Natural killer cell treated with Interleukin-12 subunit alpha and Interleukin-12 subunit beta and Interleukin-15 and Interleukin-18, amount 100 ng/mL, for 72 hours (primary cell): Measurements from ENCODE around the gene RNF149. TPM values are rescaled to one million over a fixed set of nuclear protein-coding genes. Genes with fewer than 3 reads are reported as not detected.
A peak's percentile ranks its signal among the peaks of the same experiment; 100 is the strongest.

ENCODE experiments used
- ATAC-seq, 2 donors: fragments of 150-1000 bp; cut with Tn5 transposase in 1 of 2; sonication (Bioruptor Pico), chemical (Tn5 transposase) in 1 of 2; 2 replicates each; pipeline ENCODE4 v1.10.0; 2021
- DNase-seq: peaks from one replicate; pipeline ENCODE4 v3.0.0; 2022; ENCODE audit warnings: low spot score
- H3K27ac Mint-ChIP-seq, 2 donors: 1 replicate in 1 of 2; 2 replicates in 1 of 2; pipeline ENCODE4 v1.8.0; 2022; ENCODE audit warnings: mixed read lengths in 2 of 2, mild to moderate bottlenecking in 1 of 2, moderate library complexity in 1 of 2
- H3K27me3 Mint-ChIP-seq, 2 donors: 1 replicate in 1 of 2; 2 replicates in 1 of 2; pipeline ENCODE4 v1.8.0; 2022; ENCODE audit warnings: mixed read lengths in 2 of 2
- H3K36me3 Mint-ChIP-seq: one replicate; pipeline ENCODE4 v1.8.0; 2022; ENCODE audit warnings: mixed read lengths
- H3K4me1 Mint-ChIP-seq, 2 donors: 1 replicate in 1 of 2; 2 replicates in 1 of 2; pipeline ENCODE4 v1.8.0; 2022; ENCODE audit warnings: low read depth in 2 of 2, mixed read lengths in 2 of 2, mild to moderate bottlenecking in 1 of 2
- H3K4me3 Mint-ChIP-seq: one replicate; pipeline ENCODE4 v1.8.0; 2022; ENCODE audit warnings: mixed read lengths
- H3K9me3 Mint-ChIP-seq: 2 replicates; pipeline ENCODE4 v1.8.0; 2022; ENCODE audit warnings: mixed read lengths
- total RNA-seq, 2 donors: library from RNA; stranded (reverse); gene quantifications; one replicate each; pipeline ENCODE4 v1.2.3, GENCODE V29; 2022

RNF149 gene
- total RNA-seq, 2 donors from 2014 or later = 85.6 to 123 TPM

DNA sequence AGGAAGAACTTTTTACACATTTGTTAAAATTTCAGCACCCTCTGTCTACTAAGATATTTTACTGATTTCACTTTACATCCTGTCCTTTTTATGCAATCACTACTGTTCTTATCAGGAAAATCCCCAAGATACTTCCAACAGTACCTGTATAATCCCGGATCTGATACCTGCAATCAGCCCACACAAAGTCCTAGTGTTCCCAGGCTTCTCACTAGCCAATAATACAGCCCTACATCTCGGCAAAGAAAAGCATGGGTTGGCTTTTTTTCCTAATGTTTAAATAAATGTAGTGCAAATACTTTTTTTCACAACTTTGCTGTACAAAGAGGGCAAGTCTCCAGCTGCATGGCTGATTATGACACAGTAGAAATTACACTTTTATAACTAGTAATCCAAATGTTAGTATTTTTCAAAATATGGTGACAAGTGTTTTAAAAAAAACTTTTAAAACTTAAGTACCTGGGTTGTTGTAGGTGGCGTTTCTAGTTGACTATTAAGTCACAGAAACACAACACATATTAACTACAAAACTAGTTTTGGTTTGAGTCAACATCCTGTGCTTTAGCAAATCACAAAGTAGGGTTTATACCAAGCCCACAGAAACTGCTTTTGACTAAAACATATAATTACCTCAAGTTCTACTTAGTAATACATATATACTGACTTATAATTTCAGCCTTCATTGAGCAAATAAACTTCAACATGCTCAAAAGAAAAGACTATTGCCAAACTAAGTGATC, 36.3 kb downstream of the RNF149 start:
- Mint-ChIP-seq H3K36me3 (peaks cover 27% of the 10 kb centered on the region), H3K27ac (peak overlapping the region; percentile 85 to 88), H3K4me3 (peak overlapping the region; percentile 66), H3K4me1 (peaks cover 21 to 47% of the 10 kb centered on the region in 2 donors), H3K27me3 (no peaks in the 10 kb centered on the region), H3K9me3 (no peaks in the 10 kb centered on the region)
- ATAC-seq (peak; percentile 94 to 99), DNase-seq (no peak)

DNA sequence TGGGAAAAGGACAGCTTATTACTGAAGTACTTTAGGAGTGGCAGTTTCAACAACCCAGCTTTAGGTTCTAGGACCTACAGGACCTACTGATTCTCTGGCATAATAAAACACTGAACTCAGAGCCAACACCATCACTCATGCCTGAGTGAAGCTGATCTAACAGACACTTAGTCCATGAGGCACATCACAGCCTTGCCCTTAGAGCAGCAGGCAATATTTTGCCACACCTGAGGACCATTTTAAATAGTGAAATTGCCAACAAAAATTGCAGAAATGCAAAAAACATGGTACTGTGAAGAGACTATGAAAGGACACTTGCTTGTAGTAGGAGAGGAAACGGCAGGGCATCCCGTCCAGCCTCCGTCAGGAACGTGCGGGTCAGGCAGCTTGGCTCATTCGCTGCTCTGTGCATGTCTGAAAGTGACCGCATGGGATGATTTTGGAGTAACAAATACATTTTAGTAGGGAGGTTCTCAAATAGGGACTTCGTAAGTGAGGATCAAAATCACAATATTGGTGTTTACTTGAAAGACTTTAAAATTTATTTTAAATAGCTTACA, 37.7 kb downstream of the RNF149 start:
- H3K27ac Mint-ChIP-seq = peak overlapping the region; percentile 41 to 88
- H3K4me1 Mint-ChIP-seq = peaks cover 25 to 48% of the 10 kb centered on the region in 2 donors
- no peaks in the 10 kb centered on the region for H3K9me3 Mint-ChIP-seq
- ATAC-seq = no peak
- no peak for DNase-seq
- peak overlapping the region; percentile 17 for H3K4me3 Mint-ChIP-seq
- H3K36me3 Mint-ChIP-seq = peaks cover 27% of the 10 kb centered on the region
- H3K27me3 Mint-ChIP-seq = no peaks in the 10 kb centered on the region

DNA sequence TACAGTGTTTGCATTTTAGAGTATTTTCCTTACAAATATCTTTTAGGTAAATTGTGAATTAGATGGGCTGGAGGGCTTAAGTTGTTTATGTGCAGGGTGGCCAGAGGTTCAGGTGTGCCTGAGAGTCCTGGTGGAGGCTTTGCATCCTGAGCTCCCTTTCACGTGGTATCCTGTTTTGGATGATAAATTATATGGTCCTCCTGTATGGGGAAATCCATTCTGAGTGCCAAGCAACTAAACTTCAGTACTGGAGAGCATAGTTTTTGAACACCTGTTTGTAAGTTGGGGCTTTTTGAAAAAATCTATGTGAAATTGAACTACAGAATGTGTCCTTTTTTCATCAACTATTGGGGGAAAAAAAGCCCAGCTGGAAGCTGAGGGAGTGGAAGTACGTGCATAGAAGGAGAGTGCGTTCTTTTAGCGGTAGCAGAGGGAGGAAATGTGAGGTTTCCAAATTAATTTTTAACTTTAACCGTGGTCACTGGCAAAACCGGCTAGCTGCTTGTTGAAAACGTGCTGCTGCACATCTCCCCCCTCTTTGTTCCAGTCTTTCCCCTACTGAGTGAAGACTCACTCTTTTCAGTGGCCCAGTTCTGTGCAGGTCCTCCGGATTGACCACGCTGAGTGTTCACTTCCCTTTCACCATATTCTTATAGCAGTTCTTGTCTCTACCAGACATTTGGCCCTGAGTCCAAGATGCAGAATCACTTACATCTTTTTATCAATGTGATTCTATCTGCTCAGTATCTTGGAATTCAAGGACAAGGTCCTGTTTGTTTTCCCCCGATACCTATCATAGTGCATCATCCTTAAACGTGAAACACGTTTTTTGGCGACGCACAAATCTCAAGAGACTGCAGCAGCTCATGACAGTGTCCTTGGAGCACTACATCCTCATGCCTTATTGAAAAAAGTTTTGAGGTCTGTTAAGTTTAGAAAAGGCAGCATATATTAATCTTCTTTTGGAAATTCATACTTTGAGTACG, 40.5 kb downstream of the RNF149 start:
- Mint-ChIP-seq H3K27me3 (no peaks in the 10 kb centered on the region), H3K9me3 (no peaks in the 10 kb centered on the region), H3K27ac (peak overlapping the region; percentile 24 to 63), H3K36me3 (peaks cover 23% of the 10 kb centered on the region), H3K4me1 (peaks cover 32 to 54% of the 10 kb centered on the region in 2 donors), H3K4me3 (peak overlapping the region; percentile 16)
- ATAC-seq (no peak), DNase-seq (no peak)

DNA sequence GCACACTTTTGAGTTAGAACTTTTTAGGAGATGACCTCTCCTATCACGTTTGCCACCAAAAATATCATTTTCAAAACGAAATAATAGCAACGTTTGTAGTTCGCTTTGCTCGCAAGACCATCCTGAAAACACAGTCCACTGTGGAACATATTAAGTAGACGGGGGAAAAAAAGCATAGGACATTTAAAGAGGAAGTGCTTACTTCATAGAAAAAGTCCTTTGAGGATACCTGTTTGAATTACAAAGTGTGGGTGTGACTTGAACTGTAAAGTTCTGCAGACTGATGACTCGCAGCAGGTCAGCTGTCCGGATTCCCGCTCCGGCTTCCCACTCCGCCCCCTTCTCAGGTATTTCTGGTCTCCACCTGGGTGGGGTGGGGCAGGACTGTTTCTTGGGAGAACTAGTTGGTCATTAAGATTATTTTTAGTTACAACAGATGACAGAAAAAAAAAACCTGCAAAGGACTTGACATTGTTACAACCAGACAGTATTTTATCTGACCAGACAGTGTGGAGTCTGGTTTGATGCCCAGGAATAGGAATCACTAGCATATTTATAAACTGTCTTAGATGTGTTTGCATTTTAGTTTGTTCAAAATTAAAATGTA, 42.5 kb downstream of the RNF149 start:
- no peaks in the 10 kb centered on the region for H3K27me3 Mint-ChIP-seq
- ATAC-seq (no peak), DNase-seq (no peak)
- H3K9me3 Mint-ChIP-seq = no peaks in the 10 kb centered on the region
- peak overlapping the region; percentile 24 to 63 for H3K27ac Mint-ChIP-seq
- H3K4me3 Mint-ChIP-seq = no peak overlapping the region
- peaks cover 26 to 48% of the 10 kb centered on the region in 2 donors for H3K4me1 Mint-ChIP-seq
- peaks cover 28% of the 10 kb centered on the region for H3K36me3 Mint-ChIP-seq

- Mint-ChIP-seq H3K9me3 (no peaks in the 10 kb centered on the region), H3K4me1 (peaks cover 23 to 43% of the 10 kb centered on the region in 2 donors), H3K27ac (peak overlapping the region in 1 of 2 donors; percentile 73), H3K36me3 (peaks cover 16% of the 10 kb centered on the region), H3K4me3 (peak overlapping the region; percentile 36), H3K27me3 (no peaks in the 10 kb centered on the region)
- no peak for DNase-seq
- ATAC-seq = peak in 1 of 2 donors; percentile 60
These were observed 44.1 kb downstream of the RNF149 start for GRCh38 chr2:101264360-101264939.

DNA sequence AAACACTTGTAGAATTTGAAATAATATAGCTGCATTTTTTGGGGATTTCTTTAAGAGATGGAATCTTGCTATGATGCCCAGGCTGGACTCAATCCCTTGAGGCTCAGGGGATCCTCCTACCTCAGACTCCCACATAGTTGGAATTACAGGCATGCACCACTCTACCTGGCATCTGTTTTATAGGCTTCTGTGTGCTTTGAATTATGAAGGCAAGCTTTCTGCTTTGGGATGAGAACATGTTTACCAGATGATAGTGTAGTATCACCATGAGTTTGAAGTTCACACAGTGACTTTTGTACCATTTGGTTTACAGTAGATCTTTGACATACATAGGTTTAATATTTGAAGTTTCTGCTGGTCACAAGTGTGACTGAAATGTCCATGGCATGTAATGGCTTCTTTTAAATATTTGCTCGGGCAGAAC, 45.1 kb downstream of the RNF149 start:
- H3K27me3 Mint-ChIP-seq = no peaks in the 10 kb centered on the region
- H3K9me3 Mint-ChIP-seq = no peaks in the 10 kb centered on the region
- H3K4me3 Mint-ChIP-seq = peak overlapping the region; percentile 10
- H3K36me3 Mint-ChIP-seq = peaks cover 24% of the 10 kb centered on the region
- ATAC-seq (no peak), DNase-seq (no peak)
- peak overlapping the region; percentile 70 to 73 for H3K27ac Mint-ChIP-seq
- peaks cover 27 to 43% of the 10 kb centered on the region in 2 donors for H3K4me1 Mint-ChIP-seq

DNA sequence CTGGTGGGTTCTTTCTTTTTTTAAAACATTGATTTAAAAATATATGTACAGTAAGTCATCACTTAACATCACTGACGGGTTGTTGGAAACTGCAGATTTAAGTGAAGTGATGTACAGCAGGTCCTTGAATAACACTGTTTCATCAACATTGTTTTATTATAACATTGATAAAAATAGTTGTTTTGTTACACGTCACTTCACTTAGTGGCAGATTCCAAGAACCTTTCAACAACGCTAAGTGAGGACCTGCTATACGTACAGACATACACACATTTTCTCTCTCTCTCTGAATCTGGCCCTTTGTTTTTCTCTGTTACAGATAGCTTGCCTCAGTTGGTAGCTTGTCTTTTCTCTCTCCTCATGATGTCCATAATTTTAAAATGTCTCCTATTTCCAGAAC, 46.4 kb downstream of the RNF149 start:
- ATAC-seq = no peak
- Mint-ChIP-seq H3K27me3 (no peaks in the 10 kb centered on the region), H3K4me1 (peaks cover 23 to 33% of the 10 kb centered on the region in 2 donors), H3K36me3 (peaks cover 20% of the 10 kb centered on the region), H3K9me3 (no peaks in the 10 kb centered on the region), H3K27ac (peak overlapping the region in 1 of 2 donors; percentile 65), H3K4me3 (no peak overlapping the region)
- DNase-seq = no peak

DNA sequence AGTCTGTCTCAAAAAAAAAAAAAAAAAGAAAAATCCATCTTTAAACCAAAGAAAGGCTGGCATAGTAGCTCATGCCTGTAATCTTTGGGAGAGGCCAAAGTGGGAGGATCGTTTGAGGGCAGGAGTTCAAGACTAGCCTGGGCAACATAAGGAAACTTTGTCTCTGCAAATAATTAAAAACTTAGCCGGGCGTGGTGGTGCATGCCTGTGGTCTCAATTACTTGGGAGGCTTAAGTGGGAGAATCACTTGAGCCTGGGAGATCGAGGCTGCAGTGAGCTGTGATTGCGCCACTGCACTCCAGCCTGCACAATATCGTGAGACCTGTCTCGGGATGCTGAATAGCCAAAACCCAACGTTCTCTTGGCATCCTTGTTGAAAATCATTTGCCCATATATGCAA, 49.7 kb downstream of the RNF149 start:
- H3K27ac Mint-ChIP-seq = no peak overlapping the region

DNA sequence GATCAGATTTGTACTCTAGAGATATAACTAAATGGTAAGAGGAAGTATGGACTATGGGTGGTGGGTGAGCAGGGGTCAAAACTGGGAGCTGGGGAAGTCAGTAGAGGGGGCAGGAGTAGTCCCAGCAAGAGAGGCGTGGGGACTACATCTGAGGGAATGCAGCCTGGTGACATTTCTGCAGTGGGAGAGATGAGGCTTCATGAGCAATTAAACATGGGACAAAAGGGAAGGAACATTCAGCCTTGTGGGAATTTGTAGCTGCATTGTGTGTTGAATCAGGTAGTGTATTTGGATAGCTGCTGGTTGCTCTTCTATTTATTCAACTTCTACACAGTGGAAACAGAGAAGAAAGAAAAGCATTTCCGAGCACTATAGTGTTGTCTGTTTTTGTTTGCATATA, 52.2 kb downstream of the RNF149 start:
- peak overlapping the region; percentile 28 for H3K4me3 Mint-ChIP-seq
- peaks cover 33 to 41% of the 10 kb centered on the region in 2 donors for H3K4me1 Mint-ChIP-seq
- H3K36me3 Mint-ChIP-seq = peaks cover 15% of the 10 kb centered on the region

More for the DNA sequence above, 49.7 kb downstream of the RNF149 start:
- Mint-ChIP-seq H3K9me3 (no peaks in the 10 kb centered on the region), H3K4me3 (no peak overlapping the region), H3K27me3 (no peaks in the 10 kb centered on the region), H3K4me1 (peaks cover 32 to 40% of the 10 kb centered on the region in 2 donors), H3K36me3 (peaks cover 20% of the 10 kb centered on the region)
- ATAC-seq (no peak), DNase-seq (no peak)

DNA sequence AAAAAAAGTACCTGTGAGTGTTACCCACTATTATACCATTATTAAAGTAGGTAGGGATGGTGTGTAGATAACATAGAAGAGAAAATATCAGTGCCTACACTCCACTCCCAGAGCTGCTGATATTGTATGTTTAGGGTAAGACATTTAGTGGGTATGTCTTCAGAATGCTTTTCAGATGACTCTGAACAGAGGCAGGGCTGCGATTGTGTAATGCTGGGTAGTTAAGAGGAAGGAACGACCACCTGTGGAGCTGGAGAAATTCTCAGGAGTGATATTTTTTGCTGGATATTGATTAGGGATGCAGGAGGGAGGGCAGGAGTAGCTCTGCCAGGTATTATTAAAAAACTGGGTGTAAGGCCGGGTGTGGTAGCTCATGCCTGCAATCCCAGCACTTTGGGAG, 53.0 kb downstream of the RNF149 start:
- Mint-ChIP-seq H3K36me3 (peaks cover 15% of the 10 kb centered on the region), H3K27ac (peak overlapping the region; percentile 30 to 39), H3K4me1 (peaks cover 30 to 42% of the 10 kb centered on the region in 2 donors), H3K27me3 (no peaks in the 10 kb centered on the region), H3K9me3 (no peaks in the 10 kb centered on the region), H3K4me3 (peak overlapping the region; percentile 18)
- no peak for ATAC-seq
- no peak for DNase-seq

More for the DNA sequence above, 52.2 kb downstream of the RNF149 start:
- no peaks in the 10 kb centered on the region for H3K9me3 Mint-ChIP-seq
- no peak for ATAC-seq
- DNase-seq = no peak
- H3K27ac Mint-ChIP-seq = peak overlapping the region; percentile 30 to 39
- H3K27me3 Mint-ChIP-seq = no peaks in the 10 kb centered on the region

- Mint-ChIP-seq H3K9me3 (no peaks in the 10 kb centered on the region), H3K27me3 (no peaks in the 10 kb centered on the region), H3K36me3 (peaks cover 10% of the 10 kb centered on the region), H3K27ac (peak overlapping the region; percentile 94), H3K4me1 (peaks cover 26 to 38% of the 10 kb centered on the region in 2 donors), H3K4me3 (peak overlapping the region; percentile 97)
- DNase-seq (no peak), ATAC-seq (no peak)
These were observed 54.6 kb downstream of the RNF149 start for GRCh38 chr2:101253703-101254450.

DNA sequence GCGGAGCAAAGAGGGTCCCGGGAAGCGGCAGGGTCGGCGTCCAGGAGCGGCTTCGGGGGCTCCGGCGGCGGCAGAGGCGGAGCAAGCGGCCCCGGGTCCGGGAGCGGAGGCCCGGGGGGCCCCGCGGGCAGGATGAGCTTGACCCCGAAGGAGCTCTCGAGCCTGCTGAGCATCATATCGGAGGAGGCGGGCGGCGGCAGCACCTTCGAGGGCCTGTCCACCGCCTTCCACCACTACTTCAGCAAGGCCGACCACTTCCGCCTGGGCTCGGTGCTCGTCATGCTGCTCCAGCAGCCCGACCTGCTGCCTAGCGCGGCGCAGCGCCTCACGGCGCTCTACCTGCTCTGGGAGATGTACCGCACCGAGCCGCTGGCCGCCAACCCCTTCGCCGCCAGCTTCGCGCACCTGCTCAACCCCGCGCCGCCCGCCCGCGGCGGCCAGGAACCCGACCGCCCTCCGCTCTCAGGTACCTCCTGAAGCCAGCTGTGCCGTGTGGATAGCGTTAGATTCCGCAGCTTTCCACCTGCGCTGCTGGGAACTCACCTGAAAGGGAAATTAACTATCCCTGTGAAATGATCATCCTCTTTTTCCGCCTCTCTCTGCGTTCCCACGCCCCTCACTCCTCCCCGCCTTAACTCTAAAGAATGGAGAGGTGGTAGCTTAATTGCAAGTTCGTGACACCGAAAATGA, 55.3 kb downstream of the RNF149 start:
- ATAC-seq (peak; percentile 79 to 87), DNase-seq (peak; percentile 88)
- Mint-ChIP-seq H3K4me1 (peaks cover 25 to 38% of the 10 kb centered on the region in 2 donors), H3K27ac (peak overlapping the region; percentile 94), H3K9me3 (no peaks in the 10 kb centered on the region), H3K4me3 (peak overlapping the region; percentile 97), H3K27me3 (no peaks in the 10 kb centered on the region), H3K36me3 (peaks cover 5% of the 10 kb centered on the region)
